ENCODE data around the gene SEC11A.
"Not testable (repeated sequence)": the region's sequence is repeated elsewhere in the genome, so short reads cannot be mapped to it uniquely, and the experiment has no call there.

The SEC11A gene

DNA sequence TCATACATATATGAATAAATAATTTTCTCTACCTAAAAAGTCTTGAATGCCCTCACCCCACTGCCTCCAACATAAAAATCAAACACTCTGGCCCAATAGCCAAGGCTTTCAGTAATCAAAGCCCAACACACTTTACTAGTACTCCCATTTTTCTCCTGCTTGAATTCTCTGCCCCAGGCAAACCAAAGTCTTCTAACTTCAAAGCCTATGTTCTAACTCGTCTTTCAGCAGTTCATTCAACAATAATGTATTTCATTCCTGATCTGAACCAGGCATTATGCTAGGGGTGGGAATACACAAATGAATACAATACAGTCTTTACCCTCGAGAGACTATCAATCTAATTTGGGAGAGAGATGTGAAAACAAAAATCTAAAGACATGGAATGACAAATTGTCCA, 21.1 kb upstream of the SEC11A start:
- H3K4me3 ChIP-seq (ENCODE audit: low read depth, low read length) = no peak overlapping the region
- TF ChIP-seq, protein P1, sequence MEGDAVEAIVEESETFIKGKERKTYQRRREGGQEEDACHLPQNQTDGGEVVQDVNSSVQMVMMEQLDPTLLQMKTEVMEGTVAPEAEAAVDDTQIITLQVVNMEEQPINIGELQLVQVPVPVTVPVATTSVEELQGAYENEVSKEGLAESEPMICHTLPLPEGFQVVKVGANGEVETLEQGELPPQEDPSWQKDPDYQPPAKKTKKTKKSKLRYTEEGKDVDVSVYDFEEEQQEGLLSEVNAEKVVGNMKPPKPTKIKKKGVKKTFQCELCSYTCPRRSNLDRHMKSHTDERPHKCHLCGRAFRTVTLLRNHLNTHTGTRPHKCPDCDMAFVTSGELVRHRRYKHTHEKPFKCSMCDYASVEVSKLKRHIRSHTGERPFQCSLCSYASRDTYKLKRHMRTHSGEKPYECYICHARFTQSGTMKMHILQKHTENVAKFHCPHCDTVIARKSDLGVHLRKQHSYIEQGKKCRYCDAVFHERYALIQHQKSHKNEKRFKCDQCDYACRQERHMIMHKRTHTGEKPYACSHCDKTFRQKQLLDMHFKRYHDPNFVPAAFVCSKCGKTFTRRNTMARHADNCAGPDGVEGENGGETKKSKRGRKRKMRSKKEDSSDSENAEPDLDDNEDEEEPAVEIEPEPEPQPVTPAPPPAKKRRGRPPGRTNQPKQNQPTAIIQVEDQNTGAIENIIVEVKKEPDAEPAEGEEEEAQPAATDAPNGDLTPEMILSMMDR (IDR thresholded peaks at IDR 0.05; ENCODE audit: low read depth, low read length) = no peak
- in situ Hi-C loops (cut with HindIII; ENCODE audit: low sequenced_read_pairs) = no loop called here
- DNase-seq (ENCODE audit: low read depth, low spot score) = no peak

DNA sequence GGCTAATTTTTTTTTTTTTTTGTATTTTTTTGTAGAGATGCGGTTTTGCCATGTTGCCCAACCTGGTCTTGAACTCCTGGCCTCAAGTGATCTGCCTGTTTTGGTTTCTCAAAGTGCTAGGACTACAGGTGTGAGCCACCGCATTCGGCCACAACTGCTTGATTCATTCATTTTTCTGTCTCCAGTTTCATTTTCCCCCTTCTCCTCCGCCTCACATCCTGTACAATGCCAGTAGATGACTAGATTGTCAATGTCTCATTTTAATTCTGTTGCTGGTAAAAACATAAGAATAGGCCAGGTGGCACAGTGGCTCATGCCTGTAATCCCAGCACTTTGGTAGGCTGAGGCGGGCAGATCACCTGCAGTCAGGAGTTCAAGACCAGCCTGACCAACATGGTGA, 20.4 kb upstream of the SEC11A start:
- TF ChIP-seq, protein P1 (IDR thresholded peaks at IDR 0.05; ENCODE audit: low read depth, low read length) = no peak
- in situ Hi-C loops (cut with HindIII; ENCODE audit: low sequenced_read_pairs) = no loop called here

DNA sequence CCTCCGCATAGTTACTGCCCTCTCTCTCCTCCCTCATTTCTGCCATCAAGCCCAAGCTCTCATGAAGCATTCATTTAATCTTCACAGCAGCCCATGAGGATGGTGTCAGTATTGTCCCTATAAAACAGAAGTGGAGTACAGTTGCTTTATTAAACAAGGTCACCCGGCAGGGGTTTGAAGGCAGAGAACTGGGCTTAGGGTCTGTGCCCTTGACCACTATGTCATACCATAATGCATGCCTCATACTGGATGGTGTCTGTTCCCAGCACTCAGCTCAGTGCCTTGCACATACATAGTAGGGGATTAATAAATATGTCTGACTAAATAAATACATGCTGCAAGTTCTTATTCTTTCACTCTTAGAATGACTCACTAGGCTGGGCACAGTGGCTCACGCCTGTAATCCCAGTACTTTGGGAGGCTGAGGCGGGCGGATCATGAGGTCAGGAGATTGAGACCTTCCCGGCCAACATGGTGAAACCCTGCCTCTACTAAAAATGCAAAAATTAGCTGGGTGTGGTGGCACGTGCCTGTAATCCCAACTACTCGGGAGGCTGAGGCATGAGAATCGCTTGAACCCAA, 19.6 kb upstream of the SEC11A start:
- in situ Hi-C loops (cut with HindIII; ENCODE audit: low sequenced_read_pairs); H3K4me3 ChIP-seq (ENCODE audit: low read depth, low read length): not testable (repeated sequence)
- DNase-seq (ENCODE audit: low read depth, low spot score) = peak; percentile 50

More for the DNA sequence above, 20.4 kb upstream of the SEC11A start:
- H3K4me3 ChIP-seq (ENCODE audit: low read depth, low read length) = no peak overlapping the region
- no peak for DNase-seq (ENCODE audit: low read depth, low spot score)

DNA sequence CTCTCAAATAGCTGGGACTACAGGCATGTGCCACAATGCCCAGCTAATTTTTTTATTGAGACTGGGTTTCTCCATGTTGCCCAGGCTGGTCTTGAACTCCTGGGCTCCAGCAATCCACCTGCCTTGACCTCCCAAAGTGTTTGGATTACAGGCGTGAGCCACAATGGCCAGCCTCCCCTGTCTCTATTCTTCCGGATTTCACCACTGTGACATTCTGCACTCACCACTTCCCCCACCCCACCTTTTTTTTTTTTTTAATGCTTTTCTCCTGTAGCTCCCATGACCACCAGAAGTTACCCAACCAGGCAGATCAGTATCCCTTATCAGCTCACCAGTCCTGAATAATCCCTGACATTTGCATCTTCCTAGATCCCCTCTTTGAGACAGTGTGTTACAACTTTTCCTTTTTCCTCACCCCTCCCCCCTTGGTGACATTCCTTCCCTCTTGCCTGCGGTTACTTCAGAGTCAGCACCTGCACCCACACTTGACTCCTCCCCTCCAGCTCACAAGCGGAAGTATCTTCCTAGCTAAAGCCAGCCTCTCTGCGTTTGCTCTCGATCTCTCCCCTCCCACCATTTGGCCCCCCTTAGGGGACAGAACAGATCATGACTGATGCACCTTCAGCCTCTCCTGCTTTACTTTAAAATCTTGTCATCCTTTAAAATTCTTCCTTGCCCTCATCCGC, 19.0 kb upstream of the SEC11A start:
- peak; percentile 64 for DNase-seq (ENCODE audit: low read depth, low spot score)
- H3K4me3 ChIP-seq (ENCODE audit: low read depth, low read length) = no peak overlapping the region
- TF ChIP-seq, protein P1 (IDR thresholded peaks at IDR 0.05; ENCODE audit: low read depth, low read length) = no peak
- in situ Hi-C loops (cut with HindIII; ENCODE audit: low sequenced_read_pairs) = no loop called here

DNA sequence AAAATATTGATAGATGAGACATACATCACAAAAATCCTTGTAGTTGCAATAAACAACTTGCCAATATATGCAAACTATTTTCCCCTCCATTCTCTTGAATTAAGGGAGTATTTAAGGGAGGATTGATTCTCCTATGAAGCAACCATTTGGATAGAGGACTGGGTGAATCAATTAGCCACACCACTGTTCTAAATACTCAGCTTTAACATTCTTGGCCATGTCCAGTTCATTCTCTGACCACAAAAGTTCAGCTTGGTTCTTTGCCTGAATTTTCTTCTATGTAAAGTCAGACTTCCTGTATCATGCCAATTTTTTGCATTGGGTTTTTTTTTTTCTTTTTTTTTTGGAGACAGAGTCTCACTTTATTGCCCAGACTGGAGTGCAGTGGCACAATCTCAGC, 15.8 kb upstream of the SEC11A start:
- peak; percentile 90 for DNase-seq (ENCODE audit: low read depth, low spot score)
- no peak overlapping the region for H3K4me3 ChIP-seq (ENCODE audit: low read depth, low read length)
- TF ChIP-seq, protein P1 (IDR thresholded peaks at IDR 0.05; ENCODE audit: low read depth, low read length) = no peak
- in situ Hi-C loops (cut with HindIII; ENCODE audit: low sequenced_read_pairs) = no loop called here

DNA sequence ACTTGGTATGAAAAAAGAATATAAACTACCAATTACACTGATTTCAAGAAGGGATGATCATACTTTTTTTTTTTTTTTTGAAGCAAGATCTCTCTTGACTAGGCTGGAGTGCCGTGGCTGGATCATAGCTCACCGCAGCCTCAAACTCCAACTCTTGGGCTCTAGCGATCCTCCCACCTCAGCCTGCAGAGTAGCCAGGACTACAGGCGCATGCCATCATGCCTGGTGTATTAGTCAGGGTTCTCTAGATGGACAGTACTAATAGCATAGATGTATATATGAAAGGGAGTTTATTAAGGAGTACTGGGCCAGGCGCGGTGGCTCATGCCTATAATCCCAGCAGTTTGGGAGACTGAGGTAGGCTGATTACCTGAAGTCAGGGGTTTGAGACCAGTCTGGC, 11.5 kb upstream of the SEC11A start:
- H3K4me3 ChIP-seq (ENCODE audit: low read depth, low read length) = no peak overlapping the region
- in situ Hi-C loops (cut with HindIII; ENCODE audit: low sequenced_read_pairs) = no loop called here
- no peak for DNase-seq (ENCODE audit: low read depth, low spot score)
- TF ChIP-seq, protein P1 (IDR thresholded peaks at IDR 0.05; ENCODE audit: low read depth, low read length) = no peak

DNA sequence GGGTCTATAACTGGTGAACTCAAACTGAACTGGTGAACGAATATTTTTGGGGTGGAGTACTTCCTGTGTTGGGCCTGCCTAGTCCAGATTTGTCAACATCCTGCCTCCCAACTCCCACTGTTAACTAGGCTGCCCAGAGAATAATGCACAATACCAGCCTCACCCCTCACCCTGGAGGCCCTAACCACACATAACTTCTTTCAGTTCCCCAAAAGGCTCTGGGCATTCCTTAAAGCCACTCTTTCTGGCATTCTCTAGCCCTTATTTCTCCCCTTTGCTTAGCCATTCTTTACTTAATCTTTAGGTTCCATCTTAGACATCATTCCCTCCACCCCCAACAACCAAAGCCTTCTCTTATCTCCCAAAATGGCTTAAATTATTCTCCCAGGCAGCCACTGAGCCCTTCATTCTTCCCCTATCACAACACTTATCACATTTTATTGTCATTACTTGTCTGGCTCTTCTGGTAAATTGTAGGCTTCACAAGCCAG, 9.1 kb upstream of the SEC11A start:
- no peak for DNase-seq (ENCODE audit: low read depth, low spot score)
- no peak overlapping the region for H3K4me3 ChIP-seq (ENCODE audit: low read depth, low read length)
- TF ChIP-seq, protein P1 (IDR thresholded peaks at IDR 0.05; ENCODE audit: low read depth, low read length) = no peak
- in situ Hi-C loops (cut with HindIII; ENCODE audit: low sequenced_read_pairs) = no loop called here
